Activated CD4-positive, alpha-beta T cell treated with anti-CD3 and anti-CD28 coated beads, Interleukin-2, amount 10 ng/mL, durations not matched to agents 7 days and 5 days (primary cell): ENCODE data around the gene NID1. TPM values are rescaled to one million over a fixed set of nuclear protein-coding genes. Genes with fewer than 3 reads are reported as not detected.

Source experiments
- CTCF ChIA-PET: fragments of 350-600 bp; sonication (Branson Sonifier 250); formaldehyde crosslinking; loops from one replicate; lab custom pipeline; 2021; ENCODE audit warnings: antibody characterized with exemption; lab: Charles Lee
- POLR2A ChIA-PET: fragments of 350-600 bp; sonication (Branson Sonifier 250); formaldehyde crosslinking; loops from one replicate; lab custom pipeline; 2021; ENCODE audit warnings: antibody characterized with exemption; lab: Charles Lee
- DNase-seq: peaks from one replicate; pipeline ENCODE4 v3.0.0-alpha.2; 2020
- H3K27ac Mint-ChIP-seq: one replicate; pipeline ENCODE4 v1.8.0; 2021; ENCODE audit warnings: mild to moderate bottlenecking, moderate library complexity, mixed read lengths
- H3K27me3 Mint-ChIP-seq: one replicate; pipeline ENCODE4 v1.8.0; 2021; ENCODE audit warnings: mixed read lengths
- H3K36me3 Mint-ChIP-seq: one replicate; pipeline ENCODE4 v1.8.0; 2021; ENCODE audit warnings: low read depth, mixed read lengths
- H3K4me1 Mint-ChIP-seq: one replicate; pipeline ENCODE4 v1.8.0; 2021; ENCODE audit warnings: mixed read lengths
- H3K4me3 Mint-ChIP-seq: one replicate; pipeline ENCODE4 v1.8.0; 2021; ENCODE audit warnings: mild to moderate bottlenecking, moderate library complexity, mixed read lengths
- H3K9me3 Mint-ChIP-seq: one replicate; pipeline ENCODE4 v1.8.0; 2021; ENCODE audit warnings: mixed read lengths
- total RNA-seq, 2 experiments: library from RNA; stranded (reverse); gene quantifications; one replicate each; pipeline ENCODE4 v1.2.3, GENCODE V29; 2021

The NID1 gene
- total RNA-seq, 2 experiments from 2014 or later: 0.08 TPM; not detected in 1

GRCh38 chr1:236051242-236051791 lies 13.6 kb downstream of the NID1 start:
- Mint-ChIP-seq H3K4me1 (no peaks in the 10 kb centered on the region), H3K27me3 (peaks cover 21% of the 10 kb centered on the region), H3K9me3 (no peaks in the 10 kb centered on the region), H3K36me3 (no peaks in the 10 kb centered on the region), H3K4me3 (no peak overlapping the region), H3K27ac (no peak overlapping the region)
- ChIA-PET CTCF (interaction anchor here (0.6 to 0.9 kb wide), 2 partner anchors 18 to 29 kb away, joined by 4 to 5 read pairs; no protein-coding TSS in a partner anchor), POLR2A (no interaction called here)
- no peak for DNase-seq

GRCh38 chr1:236045771-236046170 lies 19.1 kb downstream of the NID1 start:
- POLR2A ChIA-PET: no interaction called here
- H3K36me3 Mint-ChIP-seq: no peaks in the 10 kb centered on the region

GRCh38 chr1:236044341-236044740 lies 20.5 kb downstream of the NID1 start:
- no peak overlapping the region for H3K4me3 Mint-ChIP-seq
- ChIA-PET CTCF (no interaction called here), POLR2A (no interaction called here)
- H3K27me3 Mint-ChIP-seq: peaks cover 16% of the 10 kb centered on the region
- H3K9me3 Mint-ChIP-seq: no peaks in the 10 kb centered on the region
- DNase-seq: no peak
- no peaks in the 10 kb centered on the region for H3K36me3 Mint-ChIP-seq
- no peak overlapping the region for H3K27ac Mint-ChIP-seq
- H3K4me1 Mint-ChIP-seq: no peaks in the 10 kb centered on the region

More at GRCh38 chr1:236045771-236046170, 19.1 kb downstream of the NID1 start:
- H3K4me1 Mint-ChIP-seq: no peaks in the 10 kb centered on the region
- H3K27me3 Mint-ChIP-seq: peaks cover 9% of the 10 kb centered on the region
- no peak overlapping the region for H3K27ac Mint-ChIP-seq
- no peaks in the 10 kb centered on the region for H3K9me3 Mint-ChIP-seq
- CTCF ChIA-PET: no interaction called here
- DNase-seq: no peak
- no peak overlapping the region for H3K4me3 Mint-ChIP-seq

- peaks cover 17% of the 10 kb centered on the region for H3K27me3 Mint-ChIP-seq
- ChIA-PET CTCF (interaction anchor here (1.3 to 1.6 kb wide), 3 partner anchors 13 to 25 kb away, joined by 3 to 7 read pairs (median 3); no protein-coding TSS in a partner anchor), POLR2A (no interaction called here)
- no peaks in the 10 kb centered on the region for H3K9me3 Mint-ChIP-seq
- no peaks in the 10 kb centered on the region for H3K36me3 Mint-ChIP-seq
- DNase-seq: no peak
- H3K4me3 Mint-ChIP-seq: no peak overlapping the region
- no peak overlapping the region for H3K27ac Mint-ChIP-seq
- H3K4me1 Mint-ChIP-seq: no peaks in the 10 kb centered on the region
These were observed 23.0 kb downstream of the NID1 start for GRCh38 chr1:236041631-236042618.

GRCh38 chr1:236039740-236040685 lies 24.9 kb downstream of the NID1 start:
- CTCF ChIA-PET: no interaction called here
- H3K36me3 Mint-ChIP-seq: no peaks in the 10 kb centered on the region
- no peaks in the 10 kb centered on the region for H3K4me1 Mint-ChIP-seq
- POLR2A ChIA-PET: no interaction called here
- H3K9me3 Mint-ChIP-seq: no peaks in the 10 kb centered on the region
- no peak overlapping the region for H3K27ac Mint-ChIP-seq
- DNase-seq: no peak
- peaks cover 17% of the 10 kb centered on the region for H3K27me3 Mint-ChIP-seq
- H3K4me3 Mint-ChIP-seq: no peak overlapping the region

GRCh38 chr1:236038034-236038433 lies 26.9 kb downstream of the NID1 start:
- DNase-seq: no peak
- peaks cover 1% of the 10 kb centered on the region for H3K9me3 Mint-ChIP-seq
- no peaks in the 10 kb centered on the region for H3K4me1 Mint-ChIP-seq
- no peak overlapping the region for H3K4me3 Mint-ChIP-seq
- no peaks in the 10 kb centered on the region for H3K36me3 Mint-ChIP-seq
- H3K27me3 Mint-ChIP-seq: peaks cover 12% of the 10 kb centered on the region
- H3K27ac Mint-ChIP-seq: no peak overlapping the region
- CTCF ChIA-PET: no interaction called here
- POLR2A ChIA-PET: no interaction called here

- DNase-seq: no peak
- ChIA-PET POLR2A (no interaction called here), CTCF (interaction anchor here (0.7 to 1.2 kb wide), 2 partner anchors 17 to 69 kb away, joined by 3 to 5 read pairs; no protein-coding TSS in a partner anchor)
- Mint-ChIP-seq H3K4me1 (no peaks in the 10 kb centered on the region), H3K27me3 (peaks cover 8% of the 10 kb centered on the region), H3K27ac (no peak overlapping the region), H3K4me3 (no peak overlapping the region), H3K9me3 (peaks cover 1% of the 10 kb centered on the region), H3K36me3 (no peaks in the 10 kb centered on the region)
These were observed 29.2 kb downstream of the NID1 start for GRCh38 chr1:236035681-236036101.

GRCh38 chr1:236033336-236033735 lies 31.6 kb downstream of the NID1 start:
- Mint-ChIP-seq H3K36me3 (no peaks in the 10 kb centered on the region), H3K27ac (no peak overlapping the region), H3K4me3 (no peak overlapping the region), H3K27me3 (no peaks in the 10 kb centered on the region), H3K4me1 (no peaks in the 10 kb centered on the region), H3K9me3 (peaks cover 1% of the 10 kb centered on the region)
- ChIA-PET CTCF (interaction anchor here (0.7 kb wide), 1 partner anchor 19 kb away, joined by 5 read pairs; no protein-coding TSS in a partner anchor), POLR2A (no interaction called here)
- DNase-seq: no peak

GRCh38 chr1:236030534-236030933 lies 34.4 kb downstream of the NID1 start:
- Mint-ChIP-seq H3K4me3 (no peak overlapping the region), H3K27ac (no peak overlapping the region), H3K27me3 (no peaks in the 10 kb centered on the region), H3K36me3 (no peaks in the 10 kb centered on the region), H3K4me1 (peaks cover 15% of the 10 kb centered on the region), H3K9me3 (peaks cover 1% of the 10 kb centered on the region)
- ChIA-PET CTCF (interaction anchor here (0.6 to 1.0 kb wide), 4 partner anchors 15 to 32 kb away, joined by 3 to 4 read pairs (median 3); no protein-coding TSS in a partner anchor), POLR2A (interaction anchor here (0.6 kb wide), 1 partner anchor 99 kb away, joined by 3 read pairs; no protein-coding TSS in a partner anchor)
- no peak for DNase-seq

- no peak for DNase-seq
- ChIA-PET CTCF (interaction anchor here (0.5 to 1.7 kb wide), 3 partner anchors 13 to 460 kb away, joined by 3 to 7 read pairs (median 4); no protein-coding TSS in a partner anchor), POLR2A (no interaction called here)
- H3K4me1 Mint-ChIP-seq: peaks cover 15% of the 10 kb centered on the region
- no peaks in the 10 kb centered on the region for H3K27me3 Mint-ChIP-seq
- no peak overlapping the region for H3K27ac Mint-ChIP-seq
- no peaks in the 10 kb centered on the region for H3K36me3 Mint-ChIP-seq
- H3K4me3 Mint-ChIP-seq: no peak overlapping the region
- H3K9me3 Mint-ChIP-seq: no peaks in the 10 kb centered on the region
These were observed 35.4 kb downstream of the NID1 start for GRCh38 chr1:236029428-236029940.

GRCh38 chr1:236027104-236027503 lies 37.8 kb downstream of the NID1 start:
- Mint-ChIP-seq H3K4me3 (no peak overlapping the region), H3K36me3 (no peaks in the 10 kb centered on the region), H3K9me3 (no peaks in the 10 kb centered on the region), H3K4me1 (peaks cover 15% of the 10 kb centered on the region), H3K27me3 (no peaks in the 10 kb centered on the region), H3K27ac (no peak overlapping the region)
- POLR2A ChIA-PET: no interaction called here
- no peak for DNase-seq
- CTCF ChIA-PET: no interaction called here

GRCh38 chr1:236025836-236026235 lies 39.1 kb downstream of the NID1 start:
- no peaks in the 10 kb centered on the region for H3K9me3 Mint-ChIP-seq

More at GRCh38 chr1:236025836-236026235, 39.1 kb downstream of the NID1 start:
- Mint-ChIP-seq H3K4me1 (peaks cover 15% of the 10 kb centered on the region), H3K4me3 (no peak overlapping the region), H3K27me3 (no peaks in the 10 kb centered on the region), H3K27ac (no peak overlapping the region), H3K36me3 (no peaks in the 10 kb centered on the region)
- no peak for DNase-seq
- POLR2A ChIA-PET: no interaction called here
- CTCF ChIA-PET: interaction anchor here (1.2 kb wide), 1 partner anchor 12 kb away, joined by 3 read pairs; no protein-coding TSS in a partner anchor
